NCI-H526 (cell line): Measurements from ENCODE around the gene SLC8A1.

Experiments used
- DNase-seq, 2 experiments: peaks; one replicate each; lab custom pipeline; 2025; lab: John Stamatoyannopoulos, UW

Gene SLC8A1

GRCh38 chr2:40155728-40156127 lies 296.2 kb downstream of the SLC8A1 start:
- DNase-seq: no peak

GRCh38 chr2:40150266-40150665 lies 301.6 kb downstream of the SLC8A1 start:
- no peak for DNase-seq

- DNase-seq: no peak
These were observed 303.6 kb downstream of the SLC8A1 start for GRCh38 chr2:40148334-40148733.

- DNase-seq: no peak
These were observed 304.5 kb downstream of the SLC8A1 start for GRCh38 chr2:40147360-40147759.

GRCh38 chr2:40144022-40144421 lies 307.9 kb downstream of the SLC8A1 start:
- no peak for DNase-seq

- no peak for DNase-seq
These were observed 313.6 kb downstream of the SLC8A1 start for GRCh38 chr2:40138314-40138713.

GRCh38 chr2:40131081-40131704 lies 320.7 kb downstream of the SLC8A1 start:
- peak in 1 of 2 experiments; percentile 33 for DNase-seq

GRCh38 chr2:40130251-40130994 lies 321.5 kb downstream of the SLC8A1 start:
- DNase-seq: no peak

GRCh38 chr2:40129725-40130124 lies 322.2 kb downstream of the SLC8A1 start:
- no peak for DNase-seq

GRCh38 chr2:40128796-40129195 lies 323.1 kb downstream of the SLC8A1 start:
- DNase-seq: no peak

- no peak for DNase-seq
These were observed 323.9 kb downstream of the SLC8A1 start for GRCh38 chr2:40127890-40128557.

GRCh38 chr2:40127146-40127545 lies 324.7 kb downstream of the SLC8A1 start:
- DNase-seq: no peak

- DNase-seq: no peak
These were observed 325.9 kb downstream of the SLC8A1 start for GRCh38 chr2:40126006-40126405.

- DNase-seq: no peak
These were observed 328.1 kb downstream of the SLC8A1 start for GRCh38 chr2:40123746-40124145.

GRCh38 chr2:40123326-40123725 lies 328.6 kb downstream of the SLC8A1 start:
- DNase-seq: no peak

- no peak for DNase-seq
These were observed 330.9 kb downstream of the SLC8A1 start for GRCh38 chr2:40120957-40121356.

GRCh38 chr2:40120026-40120425 lies 331.9 kb downstream of the SLC8A1 start:
- DNase-seq: no peak

GRCh38 chr2:40118622-40119021 lies 333.3 kb downstream of the SLC8A1 start:
- peak in 1 of 2 experiments; percentile 23 for DNase-seq

- DNase-seq: no peak
These were observed 336.0 kb downstream of the SLC8A1 start for GRCh38 chr2:40115894-40116293.

- DNase-seq: no peak
These were observed 336.5 kb downstream of the SLC8A1 start for GRCh38 chr2:40115348-40115747.

- no peak for DNase-seq
These were observed 337.9 kb downstream of the SLC8A1 start for GRCh38 chr2:40113997-40114396.

GRCh38 chr2:40113272-40113968 lies 338.5 kb downstream of the SLC8A1 start:
- DNase-seq: no peak

- no peak for DNase-seq
These were observed 342.5 kb downstream of the SLC8A1 start for GRCh38 chr2:40109381-40109780.
